ENCODE measurements around the gene HCFC2.

The HCFC2 gene

GRCh38 chr12:104126548-104126947 is 62.2 kb downstream of the HCFC2 start:
- no peak for DNase-seq

- no peak for DNase-seq
These were observed 66.4 kb downstream of the HCFC2 start for GRCh38 chr12:104130760-104131159.

- no peak for DNase-seq
These were observed 67.3 kb downstream of the HCFC2 start for GRCh38 chr12:104131609-104132008.

GRCh38 chr12:104132351-104132956 is 68.1 kb downstream of the HCFC2 start:
- no peak for DNase-seq

GRCh38 chr12:104133321-104133720 is 69.0 kb downstream of the HCFC2 start:
- DNase-seq, result no peak

GRCh38 chr12:104133866-104134265 is 69.5 kb downstream of the HCFC2 start:
- DNase-seq, result no peak

- DNase-seq, result no peak
These were observed 70.6 kb downstream of the HCFC2 start for GRCh38 chr12:104134882-104135281.

- DNase-seq, result no peak
These were observed 72.2 kb downstream of the HCFC2 start for GRCh38 chr12:104136577-104136976.

GRCh38 chr12:104137001-104137901 is 72.9 kb downstream of the HCFC2 start:
- DNase-seq, result peak; percentile 57

GRCh38 chr12:104137902-104138796 is 73.8 kb downstream of the HCFC2 start, which contains the start of gene NFYB:
NFYB (minus strand) TSS chr12:104138210; CDS start chr12:104135453, 2,757 bp downstream.
- DNase-seq, result peak; percentile 89

GRCh38 chr12:104138797-104139152 is 74.4 kb downstream of the HCFC2 start:
- DNase-seq, result no peak

GRCh38 chr12:104142543-104142942 is 78.2 kb downstream of the HCFC2 start:
- no peak for DNase-seq

GRCh38 chr12:104143002-104143401 is 78.7 kb downstream of the HCFC2 start:
- no peak for DNase-seq

GRCh38 chr12:104143918-104144317 is 79.6 kb downstream of the HCFC2 start:
- no peak for DNase-seq

- no peak for DNase-seq
These were observed 83.0 kb downstream of the HCFC2 start for GRCh38 chr12:104147346-104147745.

- DNase-seq, result no peak
These were observed 86.1 kb downstream of the HCFC2 start for GRCh38 chr12:104150416-104150815.

- no peak for DNase-seq
These were observed 88.4 kb downstream of the HCFC2 start for GRCh38 chr12:104152685-104153241.

GRCh38 chr12:104154286-104154685 is 90.0 kb downstream of the HCFC2 start:
- DNase-seq, result no peak

GRCh38 chr12:104154806-104155205 is 90.5 kb downstream of the HCFC2 start:
- DNase-seq, result no peak
